ENCODE data around the gene FGFR2.

GRCh38 chr10:121647401-121647800 lies 49.2 kb upstream of the FGFR2 start:
- TF ChIP-seq EGR1 (IDR thresholded peaks at IDR 0.05; ENCODE audit: low read depth in 2 of 2) (no peak), GABPA (IDR thresholded peaks at IDR 0.05 in 1 of 2, conservative IDR thresholded peaks at IDR 0.05 in 1 of 2) (no peak), CTCF (IDR thresholded peaks at IDR 0.05; ENCODE audit: low read depth, low read length, missing input control) (no peak), TAF1 (conservative IDR thresholded peaks at IDR 0.05) (no peak), RAD21 (IDR thresholded peaks at IDR 0.05) (no peak), YY1 (IDR thresholded peaks at IDR 0.05) (no peak), JUND (IDR thresholded peaks at IDR 0.05) (no peak), SP1 (IDR thresholded peaks at IDR 0.05) (no peak), REST (IDR thresholded peaks at IDR 0.05) (no peak), MAX (IDR thresholded peaks at IDR 0.05) (no peak), FOXA1 (IDR thresholded peaks at IDR 0.05) (no peak)

Measured in liver (tissue), 3 donors.